NCI-H524 treated with DMSO at 0.1 percent for 48 hours (cell line): ENCODE measurements around the gene CENPM.

ENCODE experiments used
- DNase-seq: peaks from one replicate; lab custom pipeline; 2025; lab: John Stamatoyannopoulos, UW

Gene CENPM

DNA sequence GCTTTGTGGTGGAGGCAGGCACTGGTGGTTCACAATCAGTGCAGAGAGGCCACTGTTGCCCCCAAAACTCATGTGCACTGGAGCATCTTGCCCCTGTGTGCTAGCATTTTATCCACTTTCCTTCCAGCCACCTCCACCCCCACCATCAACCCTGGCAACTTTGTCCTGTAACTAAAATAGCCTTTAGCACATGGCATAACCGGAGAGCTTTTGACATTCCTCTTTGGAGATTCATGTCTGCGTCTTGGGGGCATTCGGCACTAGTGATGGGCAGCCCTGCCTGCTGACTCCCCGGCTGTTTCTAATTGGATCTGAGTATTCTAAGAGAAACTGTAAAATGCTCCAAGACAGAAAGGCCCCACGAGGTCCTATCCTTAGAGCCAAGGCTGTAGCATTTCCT lies 47.8 kb downstream of the CENPM start:
- no peak for DNase-seq

GRCh38 chr22:41898645-41899044 lies 48.3 kb downstream of the CENPM start:
- no peak for DNase-seq

DNA sequence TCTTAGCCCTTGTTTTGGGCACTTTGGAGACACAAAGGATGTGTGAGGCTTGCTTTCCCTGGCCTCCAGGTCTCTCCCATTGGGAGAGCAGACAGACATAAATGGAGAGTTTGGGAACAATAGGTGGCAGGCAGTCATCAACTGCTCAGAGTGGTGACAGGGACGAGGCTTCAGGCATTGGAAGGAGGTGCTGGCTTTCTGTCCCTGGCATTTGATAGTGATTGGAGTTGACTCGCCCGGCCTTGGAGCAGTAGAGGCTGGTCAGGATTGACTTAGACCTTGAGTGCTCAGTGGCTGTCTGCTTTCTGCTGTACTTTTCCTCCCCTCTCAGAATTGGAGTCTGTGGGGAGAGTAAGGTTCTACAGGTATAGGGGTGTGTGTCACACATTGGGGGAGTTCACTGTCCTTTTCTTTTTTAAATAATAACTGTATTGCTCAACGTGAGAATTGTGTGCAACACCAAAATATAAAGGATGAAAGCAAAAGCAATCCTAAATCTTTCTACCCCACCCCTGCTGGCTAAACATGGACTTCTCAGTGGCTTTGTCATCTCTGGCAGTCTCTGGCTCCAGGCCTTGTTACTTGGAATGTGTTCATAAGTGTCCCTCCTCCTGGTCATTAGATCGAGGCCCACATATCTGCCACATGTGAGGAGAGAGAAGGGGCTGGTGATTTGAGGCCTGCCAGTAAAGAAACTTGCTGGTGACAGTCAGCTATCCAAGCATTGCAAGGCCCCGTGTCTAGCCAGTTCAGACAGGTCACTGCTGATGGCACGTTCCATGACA lies 53.2 kb downstream of the CENPM start:
- no peak for DNase-seq

GRCh38 chr22:41892721-41893120 lies 54.2 kb downstream of the CENPM start:
- DNase-seq = no peak

- no peak for DNase-seq
These were observed 55.5 kb downstream of the CENPM start for GRCh38 chr22:41891407-41891806.
